Mucosa of rectum (tissue), 2 donors: ENCODE data around the gene RIPK1.
"Not testable (repeated sequence)": the region's sequence is repeated elsewhere in the genome, so short reads cannot be mapped to it uniquely, and the experiment has no call there.

ENCODE experiments used
- H3K27ac ChIP-seq, 2 donors: one replicate each; pipeline ENCODE4 v1.7.0; 2013; ENCODE audit warnings: inconsistent platforms in 2 of 2, low read depth in 2 of 2, low read length in 2 of 2
- H3K27me3 ChIP-seq, 2 donors: one replicate each; pipeline ENCODE4 v1.7.0; 2013; ENCODE audit warnings: low read length in 2 of 2; ENCODE audit not compliant: control insufficient read depth in 2 of 2, insufficient read depth in 2 of 2
- H3K36me3 ChIP-seq, 2 donors: one replicate each; pipeline ENCODE4 v1.7.0; 2013; ENCODE audit warnings: low read length in 2 of 2; ENCODE audit not compliant: control insufficient read depth in 2 of 2, insufficient read depth in 2 of 2
- H3K4me1 ChIP-seq, 2 donors: one replicate each; pipeline ENCODE4 v1.7.0; 2013; ENCODE audit warnings: low read length in 2 of 2, mild to moderate bottlenecking in 1 of 2; ENCODE audit not compliant: control insufficient read depth in 2 of 2, insufficient read depth in 2 of 2
- H3K4me3 ChIP-seq, 2 donors: one replicate each; pipeline ENCODE4 v1.7.0; 2013; ENCODE audit warnings: low read length in 2 of 2
- H3K9ac ChIP-seq, 2 donors: one replicate each; pipeline ENCODE4 v1.7.0; 2013; ENCODE audit warnings: low read length in 2 of 2, low read depth in 1 of 2, mild to moderate bottlenecking in 1 of 2
- H3K9me3 ChIP-seq, 2 donors: one replicate each; pipeline ENCODE4 v1.7.0; 2013; ENCODE audit warnings: low read length in 2 of 2; ENCODE audit not compliant: control insufficient read depth in 2 of 2
- donor health status: healthy.
- donor health status: Normal muscosa, but diverticular disease.

Gene RIPK1

DNA sequence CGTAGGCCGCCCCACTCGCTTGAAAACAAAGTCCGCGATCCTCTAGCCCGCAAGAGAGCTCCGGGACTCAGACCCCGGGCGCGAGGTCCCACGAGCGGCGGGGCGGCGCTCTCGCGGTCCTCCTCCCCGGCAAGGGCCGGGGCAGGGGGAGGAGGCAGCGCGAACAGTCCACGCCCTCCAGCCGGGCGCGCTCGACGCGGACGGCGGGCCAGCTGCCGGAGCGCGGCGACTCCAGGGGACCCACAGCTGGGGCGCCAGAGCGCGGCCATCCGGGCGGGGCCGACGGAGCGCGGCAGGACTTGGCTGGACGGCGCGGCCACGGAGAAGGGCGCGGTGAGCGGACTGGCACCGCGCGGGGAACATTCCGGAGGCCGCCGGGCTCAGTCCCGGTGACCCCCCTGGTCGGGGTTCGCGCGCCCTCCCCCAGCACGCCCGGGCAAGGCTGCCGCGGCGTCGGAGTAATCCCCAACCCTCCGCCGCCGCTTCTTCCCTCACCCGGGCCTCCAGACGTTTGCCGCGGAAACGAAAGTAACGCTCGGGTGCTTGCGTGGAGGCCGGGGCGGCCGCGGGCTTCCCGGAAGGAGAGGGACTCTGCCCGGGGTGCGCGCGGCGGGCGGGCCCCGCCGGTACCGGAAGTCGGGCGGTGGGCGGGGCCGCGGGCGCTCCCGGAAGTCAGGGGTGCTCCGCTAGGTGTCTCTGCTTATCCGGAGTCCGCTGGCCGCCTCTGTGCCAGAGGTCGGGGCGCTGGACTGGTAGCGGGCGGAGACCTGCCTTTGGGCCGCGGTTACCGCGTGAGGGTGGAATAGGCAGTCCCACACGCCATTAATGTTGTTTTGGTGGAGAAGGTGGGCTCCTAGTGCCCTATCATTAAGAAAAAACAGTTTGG lies at the start of gene RIPK1:
Gene RIPK1 (plus strand): TSS at position 166 of the 886 bp plus-strand sequence. CDS start 8,330 bp downstream, outside the sequence.
- no peaks in the 10 kb centered on the region for H3K9me3 ChIP-seq
- H3K27ac ChIP-seq = peak within 1 kb of the TSS; percentile 100
- H3K4me1 ChIP-seq = peaks cover 16% of the 10 kb centered on the region in 2 donors
- H3K36me3 ChIP-seq = peaks cover 0 to 4% of the 10 kb centered on the region in 2 donors
- H3K4me3 ChIP-seq = peak within 1 kb of the TSS; percentile 89 to 94
- no peaks in the 10 kb centered on the region for H3K27me3 ChIP-seq
- peak within 1 kb of the TSS; percentile 94 to 100 for H3K9ac ChIP-seq

DNA sequence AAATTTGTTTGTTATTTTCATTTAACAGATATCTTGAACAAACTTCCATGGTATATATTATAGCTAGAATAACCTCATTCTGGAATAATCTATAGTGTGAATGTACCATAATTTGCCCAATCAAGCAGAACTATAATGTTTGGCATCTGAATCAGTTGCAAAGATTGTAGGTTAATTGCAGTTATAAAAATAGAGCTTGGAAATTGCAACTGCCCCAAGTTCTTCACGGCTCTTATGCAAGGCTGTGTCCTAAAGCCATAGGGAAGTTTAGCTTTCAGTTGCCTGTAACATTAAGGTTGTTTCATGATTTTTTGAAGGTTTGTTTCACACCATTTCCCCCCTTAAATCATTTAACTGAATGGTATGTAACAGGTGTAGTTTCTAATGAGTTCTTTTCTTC lies 49.2 kb upstream of the RIPK1 start:
- Histone ChIP-seq H3K27me3 (no peaks in the 10 kb centered on the region), H3K36me3 (peaks cover 4 to 13% of the 10 kb centered on the region in 2 donors), H3K4me3 (no peak overlapping the region), H3K9me3 (no peaks in the 10 kb centered on the region), H3K9ac (no peak overlapping the region), H3K27ac (no peak overlapping the region), H3K4me1 (peaks cover 16 to 22% of the 10 kb centered on the region in 2 donors)

DNA sequence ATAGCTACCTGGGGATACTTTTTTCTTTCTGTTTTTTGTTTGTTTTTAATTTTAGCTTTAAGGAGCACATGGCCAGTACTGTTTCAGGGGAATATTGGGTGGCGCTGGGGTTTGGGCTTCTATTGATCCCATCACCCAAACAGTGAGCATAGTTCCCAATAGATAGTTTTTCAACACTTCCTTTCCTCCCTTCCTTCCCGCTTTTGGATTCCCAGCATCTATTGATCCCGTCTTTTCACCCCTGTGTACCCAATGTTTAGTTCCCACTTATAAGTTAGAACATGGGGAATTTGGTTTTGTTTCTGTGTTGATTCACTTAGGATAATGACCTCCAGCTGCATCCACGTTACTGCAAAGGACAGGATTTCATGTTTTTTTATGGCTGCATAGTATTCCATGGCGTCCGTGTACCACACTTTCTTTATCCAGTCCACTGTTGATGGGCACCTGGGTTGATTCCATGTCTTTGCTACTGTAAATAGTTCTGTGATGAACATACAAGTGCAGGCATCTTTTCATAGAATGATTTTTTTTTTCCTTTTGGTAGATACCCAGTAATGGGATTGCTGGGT lies 48.5 kb upstream of the RIPK1 start:
- peaks cover 3 to 13% of the 10 kb centered on the region in 2 donors for H3K36me3 ChIP-seq
- no peak overlapping the region for H3K27ac ChIP-seq
- H3K9me3 ChIP-seq = no peaks in the 10 kb centered on the region
- H3K27me3 ChIP-seq = no peaks in the 10 kb centered on the region
- H3K4me3 ChIP-seq = no peak overlapping the region
- H3K9ac ChIP-seq = no peak overlapping the region
- H3K4me1 ChIP-seq = peaks cover 20 to 24% of the 10 kb centered on the region in 2 donors

DNA sequence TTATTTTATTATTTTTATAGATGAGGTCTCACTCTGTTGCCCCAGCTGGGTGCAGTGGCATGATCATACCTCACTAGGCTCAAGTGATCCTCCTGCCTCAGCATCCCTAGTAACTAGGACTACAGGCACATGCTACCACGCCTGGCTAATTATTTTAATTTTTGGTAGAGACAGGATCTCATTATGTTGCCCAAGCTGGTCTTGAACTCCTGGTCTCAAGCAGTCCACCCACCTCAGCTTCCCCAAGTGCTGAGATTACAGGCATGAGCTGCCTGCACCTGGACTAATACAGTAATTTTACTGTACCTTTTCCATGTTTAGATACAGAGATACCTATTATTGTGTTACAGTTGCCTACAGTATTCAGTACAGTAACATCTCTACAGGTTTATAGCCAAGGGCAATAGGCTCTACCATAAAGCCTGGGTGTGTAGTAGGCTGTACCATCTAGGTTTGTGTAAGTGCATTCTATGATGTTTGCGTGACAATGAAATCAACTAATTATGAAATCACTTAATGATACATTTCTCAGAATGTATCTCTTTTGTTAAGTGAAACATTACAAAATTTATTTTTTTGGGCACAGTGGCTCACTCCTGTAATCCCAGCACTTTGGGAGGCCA lies 47.2 kb upstream of the RIPK1 start:
- not testable (repeated sequence) for H3K36me3 ChIP-seq, H3K9ac ChIP-seq, H3K4me3 ChIP-seq, H3K9me3 ChIP-seq, H3K27me3 ChIP-seq, H3K27ac ChIP-seq
- peaks cover 20 to 29% of the 10 kb centered on the region in 2 donors for H3K4me1 ChIP-seq

DNA sequence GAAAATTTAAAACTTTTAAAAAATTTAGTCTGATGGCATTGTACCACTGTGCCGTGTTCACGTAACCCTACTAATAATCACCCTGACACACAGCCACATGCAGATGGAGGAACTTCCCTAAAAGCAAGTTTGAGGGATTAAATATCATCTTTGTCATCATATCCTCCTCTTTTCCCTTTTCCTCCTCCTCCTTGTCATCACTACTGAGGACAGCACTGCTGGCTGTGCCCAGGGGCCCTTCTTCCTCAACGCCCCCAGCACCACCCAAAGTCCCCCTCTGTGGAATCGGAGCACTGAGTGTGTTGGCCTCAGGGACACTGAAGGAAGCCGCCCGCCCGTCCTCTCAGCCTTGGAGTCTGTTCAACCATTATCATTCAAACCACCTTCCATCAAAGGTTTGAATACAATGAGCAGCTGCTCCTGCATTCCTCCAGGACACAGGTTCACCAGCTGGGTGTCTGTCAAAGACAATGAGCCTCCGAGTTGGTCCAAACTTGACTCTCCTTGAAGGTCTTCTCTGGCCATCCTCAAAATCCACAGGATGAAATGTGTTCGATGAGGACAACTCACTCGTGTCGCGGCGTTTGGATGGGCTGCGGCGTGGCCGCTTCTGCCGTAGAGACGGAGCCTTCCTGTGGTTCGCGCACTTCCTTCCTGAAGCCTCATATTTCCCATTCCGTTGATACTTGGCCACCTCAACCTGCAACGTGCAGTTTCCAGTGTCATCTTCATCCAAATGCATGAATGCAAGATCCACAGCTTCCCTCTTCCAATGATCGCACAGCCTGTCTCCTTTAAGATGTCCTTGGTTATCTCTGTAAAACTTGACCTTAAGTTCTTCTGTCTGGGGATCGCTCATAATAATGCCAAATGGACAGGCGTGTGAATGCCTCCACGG lies 45.3 kb upstream of the RIPK1 start:
- Histone ChIP-seq H3K4me3 (peak overlapping the region; percentile 44 to 94), H3K27ac (peak overlapping the region; percentile 22 to 89), H3K9ac (peak overlapping the region; percentile 4 to 77), H3K4me1 (peaks cover 22 to 32% of the 10 kb centered on the region in 2 donors), H3K9me3 (no peaks in the 10 kb centered on the region), H3K36me3 (no peaks in the 10 kb centered on the region), H3K27me3 (no peaks in the 10 kb centered on the region)

DNA sequence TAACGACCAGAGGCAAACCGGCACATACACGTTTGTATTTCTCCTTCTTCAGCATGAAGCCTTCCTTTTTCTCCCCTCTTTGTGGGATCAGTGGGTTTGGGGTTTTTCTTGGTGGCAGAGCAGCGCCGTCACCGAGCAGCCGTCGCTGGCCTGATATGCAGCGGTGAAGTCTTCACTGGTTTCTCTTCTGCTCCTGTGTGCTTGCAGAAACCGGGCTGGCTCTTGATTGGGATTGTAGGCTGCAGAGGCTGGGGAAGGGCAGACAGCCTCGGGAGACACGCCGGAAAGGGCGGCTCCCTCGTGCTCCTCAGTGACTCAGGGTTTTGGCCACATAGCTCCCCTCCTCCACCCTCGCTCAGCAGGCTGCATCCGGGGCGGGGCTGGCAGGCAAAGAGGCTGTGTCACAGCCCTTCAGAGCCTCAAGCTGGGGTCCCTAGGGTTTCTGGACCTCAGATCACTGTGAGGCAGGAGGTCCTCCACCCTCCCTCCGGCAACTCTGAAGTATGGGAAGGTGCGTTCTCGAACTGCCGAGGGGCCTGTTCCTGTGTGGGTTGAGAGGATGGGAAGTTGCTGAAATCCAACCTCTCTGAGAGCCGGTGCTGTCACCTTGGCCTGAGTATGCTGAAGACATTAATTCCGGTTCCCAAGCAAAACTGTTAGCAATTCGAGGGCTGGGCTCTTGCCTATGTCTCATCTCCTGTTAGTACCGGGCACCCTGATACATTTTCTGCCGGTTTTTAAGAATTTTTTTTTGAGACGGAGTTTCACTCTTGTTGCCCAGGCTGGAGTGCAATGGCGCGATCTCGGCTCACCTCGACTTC lies 44.4 kb upstream of the RIPK1 start:
- Histone ChIP-seq H3K4me1 (peaks cover 22 to 32% of the 10 kb centered on the region in 2 donors), H3K27me3 (no peaks in the 10 kb centered on the region), H3K27ac (peak overlapping the region; percentile 80 to 89), H3K4me3 (peak overlapping the region; percentile 44 to 94), H3K36me3 (no peaks in the 10 kb centered on the region), H3K9me3 (no peaks in the 10 kb centered on the region), H3K9ac (peak overlapping the region; percentile 4 to 77)

DNA sequence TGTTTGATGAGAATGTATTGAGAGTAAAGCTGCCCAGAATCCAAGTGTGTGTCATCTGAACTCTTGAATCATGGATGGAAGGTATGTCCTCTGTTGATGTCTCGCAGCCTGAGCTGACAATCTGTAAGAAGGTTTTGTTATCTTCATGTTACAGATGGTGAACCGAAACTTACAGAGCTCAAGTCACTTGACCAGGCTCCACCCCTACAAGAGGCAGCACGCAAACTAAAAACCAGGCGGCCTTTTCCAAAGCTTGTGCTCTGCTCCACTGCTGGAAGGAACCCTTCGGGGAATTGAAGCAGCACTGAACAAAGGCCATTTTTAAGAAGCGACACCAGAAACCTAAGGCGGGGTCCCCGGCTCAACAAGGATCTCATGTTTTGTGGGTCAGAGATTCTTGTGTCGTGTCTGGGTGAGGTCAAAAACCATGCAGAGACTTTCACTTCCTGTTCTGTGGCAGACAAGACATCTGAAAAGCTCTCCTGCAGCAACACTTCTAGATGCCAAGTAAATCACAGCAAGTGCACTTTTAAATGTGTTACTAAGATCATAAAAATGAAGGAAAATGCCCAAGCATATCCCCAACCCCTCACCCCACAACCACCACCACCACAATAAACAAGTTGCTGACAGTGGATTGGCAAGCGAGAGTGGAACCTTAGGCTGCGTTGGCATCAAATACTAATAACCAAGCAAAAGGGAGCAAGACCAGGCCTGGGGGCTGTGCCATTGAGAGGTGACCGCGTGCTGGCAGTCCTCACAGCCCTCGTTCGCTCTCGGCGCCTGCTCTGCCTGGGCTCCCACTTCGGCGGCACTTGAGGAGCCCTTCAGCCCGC lies 41.3 kb upstream of the RIPK1 start:
- H3K27ac ChIP-seq = peak overlapping the region; percentile 38 to 39
- no peaks in the 10 kb centered on the region for H3K9me3 ChIP-seq
- H3K9ac ChIP-seq = no peak overlapping the region
- no peaks in the 10 kb centered on the region for H3K36me3 ChIP-seq
- H3K27me3 ChIP-seq = no peaks in the 10 kb centered on the region
- no peak overlapping the region for H3K4me3 ChIP-seq
- H3K4me1 ChIP-seq = peaks cover 17 to 24% of the 10 kb centered on the region in 2 donors

DNA sequence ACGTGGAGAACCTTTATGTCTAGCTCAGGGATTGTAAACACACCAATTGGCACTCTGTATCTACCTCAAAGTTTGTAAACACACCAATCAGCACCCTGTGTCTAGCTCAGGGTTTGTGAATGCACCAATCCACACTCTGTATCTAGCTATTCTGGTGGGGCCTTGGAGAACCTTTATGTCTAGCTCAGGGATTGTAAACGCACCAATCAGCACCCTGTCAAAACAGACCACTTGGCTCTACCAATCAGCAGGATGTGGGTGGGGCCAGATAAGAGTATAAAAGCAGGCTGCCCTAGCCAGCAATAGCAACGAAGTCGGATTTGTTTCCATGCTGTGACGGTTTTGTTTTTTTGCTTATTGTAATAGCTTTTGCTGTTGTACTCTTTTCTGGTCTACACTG lies 40.1 kb upstream of the RIPK1 start:
- not testable (repeated sequence) for H3K27me3 ChIP-seq, H3K9ac ChIP-seq, H3K9me3 ChIP-seq, H3K27ac ChIP-seq, H3K36me3 ChIP-seq
- Histone ChIP-seq H3K4me1 (peaks cover 14 to 19% of the 10 kb centered on the region in 2 donors), H3K4me3 (peak overlapping the region in 1 of 2 donors; percentile 7)
